Putamen (tissue), 1 donor: Measurements from ENCODE around the gene STX16.
A peak's percentile ranks its signal among the peaks of the same experiment; 100 is the strongest.

Source experiments
- DNase-seq: peaks from one replicate; pipeline ENCODE4 v3.0.0-alpha.2; 2016; ENCODE audit warnings: low spot score

STX16 gene

GRCh38 chr20:58677079-58677604 is 26.1 kb downstream of the STX16 start:
- DNase-seq, result no peak

DNA sequence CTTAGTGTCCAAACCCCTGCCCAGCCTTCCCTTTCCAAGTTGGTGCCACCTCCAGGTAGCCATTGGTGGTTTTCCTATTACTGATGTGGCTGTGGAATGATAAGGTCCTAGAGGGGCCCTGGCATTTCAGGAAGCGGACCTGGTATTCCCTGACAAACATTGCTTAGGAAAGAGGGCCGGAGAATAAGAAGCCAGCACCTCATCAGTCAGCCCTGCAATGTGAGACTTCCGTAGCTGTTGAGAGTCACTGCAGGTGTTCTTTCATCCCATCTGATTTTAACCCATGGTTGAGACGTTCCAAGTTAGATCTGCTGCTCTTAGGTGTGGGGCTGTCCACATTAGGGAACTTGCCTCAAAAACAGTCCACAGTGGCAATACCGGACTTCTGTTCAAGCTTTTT is 26.7 kb downstream of the STX16 start:
- DNase-seq, result no peak

- no peak for DNase-seq
These were observed 27.7 kb downstream of the STX16 start for GRCh38 chr20:58678806-58679205.

- no peak for DNase-seq
These were observed 31.8 kb downstream of the STX16 start for GRCh38 chr20:58682656-58683531.

- DNase-seq, result no peak
These were observed 33.2 kb downstream of the STX16 start for GRCh38 chr20:58684291-58684690.

- no peak for DNase-seq
These were observed 34.9 kb downstream of the STX16 start for GRCh38 chr20:58685988-58686387.

- DNase-seq, result no peak
These were observed 37.3 kb downstream of the STX16 start for GRCh38 chr20:58688414-58688813.

GRCh38 chr20:58688840-58689239 is 37.8 kb downstream of the STX16 start:
- DNase-seq, result no peak

DNA sequence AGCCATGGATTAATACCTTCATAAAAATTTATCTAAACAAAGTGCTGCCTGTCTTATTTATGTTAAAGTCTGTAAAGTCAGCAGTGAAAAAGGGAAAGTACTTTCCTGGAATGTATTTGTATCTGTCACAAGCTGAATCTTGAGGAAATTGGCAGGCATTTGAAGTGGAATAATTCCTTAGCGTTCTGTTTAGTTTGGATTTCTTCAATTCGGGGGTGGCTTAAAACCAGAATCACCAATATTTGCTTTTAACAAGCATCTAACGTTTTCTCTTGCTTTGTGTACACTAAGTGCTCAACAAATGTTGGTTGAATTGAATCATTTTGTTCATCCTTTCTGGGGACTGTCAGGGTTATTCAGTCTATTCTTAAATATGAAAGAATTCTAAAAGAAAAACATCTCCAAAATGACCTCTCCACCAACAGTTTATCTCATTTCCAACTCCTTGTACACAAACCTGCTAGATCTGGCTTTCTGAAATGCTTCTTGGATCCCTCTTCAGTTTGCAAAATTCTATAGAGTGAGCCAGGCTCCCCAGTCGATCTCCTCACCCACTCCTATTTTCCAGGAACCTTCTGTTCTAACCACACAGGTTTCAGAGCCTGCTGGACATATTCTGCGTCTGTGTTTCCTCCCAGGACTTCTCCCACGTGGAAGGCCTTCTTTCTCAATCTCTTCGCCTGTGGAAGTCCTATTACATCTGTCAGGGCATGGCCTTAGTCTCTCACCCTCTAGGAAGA is 39.5 kb downstream of the STX16 start:
- no peak for DNase-seq

DNA sequence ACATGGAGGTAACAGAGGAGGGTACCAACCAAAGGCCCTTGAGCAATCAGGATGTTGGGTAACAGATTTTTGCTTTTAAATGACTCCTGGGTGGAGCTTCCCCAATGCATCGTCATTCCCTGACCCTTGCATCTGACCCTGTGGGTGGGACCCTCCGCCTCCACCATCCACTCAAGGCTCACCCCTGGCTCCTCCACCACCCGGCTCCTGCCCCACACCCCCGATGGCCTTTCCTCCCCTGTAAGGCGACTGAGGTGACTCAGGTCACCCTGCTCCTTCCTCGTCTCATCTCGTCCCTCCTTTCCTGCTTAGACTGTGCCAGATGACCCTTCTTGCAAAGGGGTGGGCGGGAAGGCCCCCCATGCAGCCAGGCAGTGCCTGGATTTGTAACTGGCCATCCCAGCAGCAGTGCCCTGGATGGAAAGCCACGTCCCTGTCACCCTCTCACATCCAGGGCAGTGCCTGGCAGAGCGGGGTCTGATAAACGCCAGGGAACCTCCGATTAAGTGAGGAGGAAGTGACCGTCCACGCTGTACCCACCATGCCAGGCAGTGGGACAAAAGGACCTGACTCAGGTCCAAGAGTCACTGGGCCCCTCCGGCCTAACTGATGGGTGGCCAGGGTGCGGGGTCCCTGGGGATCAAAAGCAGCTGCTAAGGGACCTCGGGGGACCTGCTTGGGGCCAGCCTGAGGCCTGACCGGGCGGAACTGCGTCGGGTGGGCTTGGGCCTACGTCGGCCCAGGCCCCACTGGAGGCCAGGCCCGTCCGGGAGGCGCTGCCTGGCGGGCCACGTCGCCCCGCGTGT is 40.9 kb downstream of the STX16 start:
- DNase-seq, result no peak

- DNase-seq, result peak; percentile 73
These were observed 41.6 kb downstream of the STX16 start, which contains the start of gene NPEPL1 for GRCh38 chr20:58692579-58693225. Gene NPEPL1 (plus strand): TSS chr20:58692800. CDS start chr20:58692901, 101 bp downstream.

DNA sequence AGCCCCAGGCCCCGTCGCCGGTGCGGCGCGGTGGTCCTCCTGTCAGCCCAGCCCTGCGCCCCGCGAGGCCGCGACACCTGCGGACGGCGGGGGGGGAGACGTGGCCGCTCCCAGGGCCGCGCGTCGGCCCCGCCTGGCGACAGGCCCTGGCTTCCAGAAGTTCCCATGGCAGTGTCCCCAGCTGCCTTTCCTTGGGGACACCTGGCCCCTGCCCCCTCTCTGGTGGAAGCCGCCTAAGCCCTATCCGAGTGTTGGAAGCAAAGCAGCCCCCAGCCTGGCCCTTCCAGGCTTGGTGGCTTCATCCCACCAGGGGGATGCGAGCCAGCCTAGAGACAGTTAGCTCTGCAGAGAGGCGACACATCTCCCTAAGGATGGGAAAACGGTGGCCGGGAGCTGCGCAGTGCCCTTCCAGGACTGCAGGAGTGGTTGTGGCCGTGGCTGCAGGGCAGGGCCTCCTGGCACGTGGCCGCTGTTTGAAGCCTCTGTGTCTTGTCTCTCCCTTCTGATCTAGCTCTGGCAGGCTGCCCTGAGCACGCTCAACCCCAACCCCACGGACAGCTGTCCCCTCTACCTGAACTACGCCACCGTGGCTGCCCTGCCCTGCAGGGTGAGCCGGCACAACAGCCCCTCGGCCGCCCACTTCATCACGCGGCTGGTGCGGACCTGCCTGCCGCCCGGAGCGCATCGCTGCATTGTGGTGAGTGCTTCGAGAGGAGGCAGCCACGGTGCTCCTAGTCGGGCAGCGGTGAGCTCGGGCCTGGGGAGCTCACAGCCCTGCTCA is 42.3 kb downstream of the STX16 start:
- DNase-seq, result no peak

DNA sequence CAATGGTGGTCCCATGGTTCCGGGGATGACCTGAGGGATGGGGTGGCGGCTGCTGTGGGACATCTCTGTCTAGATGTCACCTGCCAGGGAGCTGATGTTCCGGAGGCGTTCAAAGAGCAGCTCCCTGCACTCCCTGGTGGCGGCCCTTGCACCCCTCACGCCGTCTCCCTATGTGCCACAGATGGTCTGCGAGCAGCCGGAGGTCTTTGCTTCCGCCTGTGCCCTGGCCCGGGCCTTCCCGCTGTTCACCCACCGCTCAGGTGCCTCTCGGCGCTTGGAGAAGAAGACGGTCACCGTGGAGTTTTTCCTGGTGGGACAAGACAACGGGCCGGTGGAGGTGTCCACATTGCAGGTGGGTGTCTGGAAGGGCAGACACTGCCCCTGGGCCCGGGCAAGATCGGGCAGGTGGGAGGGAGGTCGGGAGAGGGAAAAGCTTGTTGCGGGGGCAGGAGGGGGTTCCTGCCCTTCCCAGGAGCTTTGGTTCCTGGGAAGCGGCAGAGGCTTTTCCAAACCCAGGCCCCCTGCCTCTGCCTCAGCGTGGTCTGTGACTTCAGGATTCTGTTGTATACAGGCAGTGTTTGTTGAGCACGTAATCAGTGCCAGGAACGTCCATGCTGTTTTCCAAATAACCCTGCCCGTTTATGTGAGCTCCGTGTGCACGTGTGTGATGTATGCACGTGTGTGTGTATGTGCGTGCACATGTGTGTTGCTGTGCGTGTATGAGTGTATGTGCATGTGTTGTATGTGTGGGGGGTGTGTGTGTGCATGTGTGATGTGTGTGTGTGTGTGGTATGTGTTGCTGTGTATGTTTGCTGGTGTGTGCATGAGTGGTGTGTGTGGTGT is 43.4 kb downstream of the STX16 start:
- no peak for DNase-seq

- DNase-seq, result no peak
These were observed 44.1 kb downstream of the STX16 start for GRCh38 chr20:58695084-58695722.

DNA sequence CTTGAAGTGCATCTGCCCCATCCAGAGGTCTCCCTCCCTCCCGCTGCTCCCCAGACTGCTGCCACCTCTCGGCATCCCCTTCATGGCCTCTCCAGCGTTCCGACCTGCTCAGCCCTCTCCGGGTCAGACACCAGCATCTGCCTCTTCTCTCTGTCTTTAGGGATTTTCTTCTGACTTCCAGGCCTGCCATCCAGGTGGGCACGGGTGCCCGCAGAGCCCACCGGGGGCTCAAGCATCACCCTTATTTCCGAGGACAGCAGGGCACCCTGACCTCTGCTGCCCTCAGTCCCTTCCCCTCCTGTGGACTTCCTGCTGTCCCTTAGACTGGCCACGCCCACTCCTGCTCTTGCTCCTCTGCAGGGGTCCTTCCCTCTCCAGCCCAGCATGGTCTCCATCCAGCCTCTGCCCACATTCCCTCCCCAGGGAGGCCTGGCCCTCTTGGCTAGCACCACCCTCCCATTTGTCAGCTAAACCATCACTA is 44.9 kb downstream of the STX16 start:
- no peak for DNase-seq

DNA sequence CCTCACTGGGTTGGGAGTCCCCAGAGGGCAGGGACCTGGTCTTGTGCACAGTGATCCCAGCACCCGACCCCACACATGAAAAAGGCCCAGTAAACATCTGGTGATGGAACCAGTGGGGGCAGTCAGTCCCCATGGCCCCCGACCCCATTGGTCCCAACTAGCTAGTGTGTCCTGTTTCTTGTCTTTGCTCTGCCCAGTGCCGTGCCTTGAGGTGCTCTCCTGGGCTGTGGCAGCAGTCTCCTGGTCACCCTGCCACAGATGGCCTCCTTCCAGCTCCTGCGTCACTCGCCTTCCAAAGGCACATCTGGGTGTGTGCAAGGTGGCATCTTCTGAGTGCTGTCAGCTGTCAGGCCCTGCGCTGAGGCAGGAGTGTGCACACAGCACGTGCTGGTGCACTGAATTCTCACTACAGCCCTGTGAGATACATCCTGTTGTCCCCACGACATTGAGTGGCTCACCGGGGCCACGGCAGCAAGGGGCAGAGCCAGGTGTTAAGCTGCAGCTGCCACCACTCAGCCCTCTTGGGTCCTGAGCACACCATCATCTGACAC is 45.4 kb downstream of the STX16 start:
- DNase-seq, result no peak

DNA sequence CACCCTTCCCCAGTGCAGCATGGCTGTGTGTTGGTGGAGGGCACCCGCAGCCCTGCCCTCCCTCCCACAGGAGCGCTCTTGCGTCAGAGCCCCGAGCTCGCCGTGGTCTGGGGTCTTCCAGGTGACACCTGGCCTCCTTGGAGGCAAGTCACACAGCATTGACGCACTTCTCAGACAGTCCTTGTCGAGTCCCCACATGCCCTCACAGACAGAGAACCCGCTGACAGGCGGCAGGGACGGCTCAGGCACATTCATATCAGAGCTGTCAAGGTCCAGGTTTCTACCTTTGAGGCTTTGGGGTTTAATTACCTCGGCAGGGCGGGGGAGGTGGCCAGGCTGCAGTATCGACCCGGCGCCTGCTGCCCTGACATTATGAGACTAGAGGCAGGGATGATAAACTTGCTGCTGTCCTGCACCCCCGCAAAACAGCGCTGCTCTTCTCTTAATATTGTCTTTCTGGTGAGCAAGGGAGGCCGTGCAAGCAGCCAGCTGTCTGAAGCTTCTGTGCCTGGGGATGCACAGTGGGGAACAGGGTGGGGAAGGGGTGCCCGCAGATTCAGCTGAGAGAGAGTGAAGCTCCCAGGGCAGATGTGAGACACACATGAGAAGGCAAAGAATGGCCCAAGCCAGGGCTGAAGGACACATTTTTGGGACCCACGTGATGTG is 46.3 kb downstream of the STX16 start:
- no peak for DNase-seq
